ENCODE results near the gene DENND6B.

DENND6B gene

GRCh38 chr22:50314455-50315288 lies 12.1 kb downstream of the DENND6B start:
- peak in 1 of 3 experiments; percentile 1 for DNase-seq

- DNase-seq: no peak
These were observed 12.7 kb downstream of the DENND6B start for GRCh38 chr22:50314081-50314454.

GRCh38 chr22:50313600-50313999 lies 13.2 kb downstream of the DENND6B start:
- DNase-seq: no peak

- DNase-seq: no peak
These were observed 13.8 kb downstream of the DENND6B start for GRCh38 chr22:50313021-50313420.

- no peak for DNase-seq
These were observed 14.4 kb downstream of the DENND6B start for GRCh38 chr22:50312371-50312770.

- DNase-seq: no peak
These were observed 15.0 kb downstream of the DENND6B start for GRCh38 chr22:50311606-50312351.

- DNase-seq: no peak
These were observed 15.8 kb downstream of the DENND6B start for GRCh38 chr22:50310949-50311444.

- DNase-seq: no peak
These were observed 16.6 kb downstream of the DENND6B start for GRCh38 chr22:50310031-50310722.

- no peak for DNase-seq
These were observed 17.2 kb downstream of the DENND6B start for GRCh38 chr22:50309601-50309991.

GRCh38 chr22:50308986-50309600 lies 17.7 kb downstream of the DENND6B start:
- no peak for DNase-seq

- no peak for DNase-seq
These were observed 18.2 kb downstream of the DENND6B start for GRCh38 chr22:50308597-50308935.

GRCh38 chr22:50307890-50308596 lies 18.8 kb downstream of the DENND6B start:
- peak in 2 of 3 experiments; percentile 19 to 44 for DNase-seq

- DNase-seq: peak; percentile 44 to 84 (median 72)
These were observed 19.8 kb downstream of the DENND6B start, which contains the start of gene PLXNB2 for GRCh38 chr22:50306753-50307749. TSS of gene PLXNB2 (minus strand) at chr22:50307646. CDS start at chr22:50290584, 17,062 bp downstream.

GRCh38 chr22:50305923-50306566 lies 20.8 kb downstream of the DENND6B start:
- peak; percentile 49 to 80 (median 61) for DNase-seq

GRCh38 chr22:50305393-50305922 lies 21.4 kb downstream of the DENND6B start:
- no peak for DNase-seq

GRCh38 chr22:50304528-50305392 lies 22.1 kb downstream of the DENND6B start:
- DNase-seq: no peak

- no peak for DNase-seq
These were observed 22.8 kb downstream of the DENND6B start for GRCh38 chr22:50303848-50304527.

GRCh38 chr22:50303515-50303847 lies 23.3 kb downstream of the DENND6B start:
- no peak for DNase-seq

Data from NCI-H1417 (cell line).